Esophagus muscularis mucosa (tissue), 4 donors: Measurements from ENCODE around the gene ASAP3. TPM values are rescaled to one million over a fixed set of nuclear protein-coding genes. Genes with fewer than 3 reads are reported as not detected.

Experiments used
- DNase-seq: peaks from one replicate; pipeline ENCODE4 v3.0.0-alpha.2; 2017; ENCODE audit errors: extremely low spot score
- H3K27ac ChIP-seq, 4 donors: fragments of 200-600 bp; sonication (generic); replicated peaks in 1 of 4; 1 replicate in 3 of 4; 2 replicates in 1 of 4; pipeline ENCODE4 v1.5.1; 2016 to 2019; ENCODE audit warnings: mild to moderate bottlenecking in 1 of 4
- H3K27me3 ChIP-seq, 4 donors: fragments of 200-600 bp; sonication (generic); one replicate each; pipeline versions ENCODE4 v1.5.1 to v1.6.0; 2016 to 2019
- H3K36me3 ChIP-seq, 4 donors: fragments of 200-600 bp; sonication (generic); one replicate each; pipeline ENCODE4 v1.5.1; 2016 to 2019
- H3K4me1 ChIP-seq, 4 donors: fragments of 200-600 bp; sonication (generic); one replicate each; pipeline ENCODE4 v1.5.1; 2016 to 2019
- H3K4me3 ChIP-seq, 4 donors: fragments of 200-600 bp; sonication (generic); 1 replicate in 2 of 4; 2 replicates in 2 of 4; pipeline ENCODE4 v1.5.1; 2016 to 2019; ENCODE audit warnings: mild to moderate bottlenecking in 4 of 4, moderate library complexity in 1 of 4
- H3K9me3 ChIP-seq, 4 donors: fragments of 200-600 bp; sonication (generic); 1 replicate in 3 of 4; 2 replicates in 1 of 4; pipeline ENCODE4 v1.5.1; 2016 to 2019
- EP300 ChIP-seq: sonication (generic); formaldehyde crosslinking; IDR thresholded peaks from one replicate; pipeline ENCODE4 v1.6.1; 2017; ENCODE audit warnings: antibody characterized with exemption
- POLR2A ChIP-seq: fragments of 450-650 bp; IDR thresholded peaks from one replicate; pipeline ENCODE4 v1.6.1; 2017; ENCODE audit warnings: antibody characterized with exemption, moderate library complexity, mild to moderate bottlenecking, low read depth
- POLR2AphosphoS5 ChIP-seq, 2 donors: sonication (generic); formaldehyde crosslinking; IDR thresholded peaks; one replicate each; pipeline ENCODE4 v1.6.1; 2017; ENCODE audit warnings: antibody characterized with exemption in 2 of 2
- WGBS: methylation state at CpG from one replicate; pipeline ENCODE4 v1.1.5; 2018; 5-methylcytosine and 5-hydroxymethylcytosine counted together
- intact Hi-C: fragments of 100-400 bp; cut with DNase I; formaldehyde crosslinking; loops from one replicate; pipeline ENCODE4 v1.15.1; 2023
- total RNA-seq, 4 donors: library from RNA; depleted of rRNA; stranded (reverse); fragments of >200 nt; gene quantifications; one replicate each; pipeline versions ENCODE4 v1.1.0 to v1.2.1, GENCODE V29; 2016
- TF ChIP-seq, protein P1 (sequence below), 3 experiments: fragments of 200-600 bp in 2 of 3; fragments of 450-650 bp in 1 of 3; sonication (generic) in 2 of 3; IDR thresholded peaks; one replicate each; pipeline ENCODE4 v1.5.1; 2017 to 2019; ENCODE audit warnings: antibody characterized with exemption in 3 of 3, mild to moderate bottlenecking in 2 of 3, moderate library complexity in 1 of 3

ASAP3 gene
- total RNA-seq, 4 donors from 2014 or later, result 25.3 to 32.8 (median 27.9) TPM

- intact Hi-C loops, result no loop called here
- 46% methylated on average over 3 of the region's 5 CpGs for WGBS
- DNase-seq, result no peak
- H3K4me3 ChIP-seq, result no peak overlapping the region
- peak overlapping the region; percentile 11 to 61 (median 52) for H3K27ac ChIP-seq
- no peaks in the 10 kb centered on the region for H3K27me3 ChIP-seq
- H3K9me3 ChIP-seq, result no peaks in the 10 kb centered on the region
- peaks cover 10 to 39% (median 21%) of the 10 kb centered on the region in 4 donors for H3K4me1 ChIP-seq
- peaks cover 0 to 61% (median 42%) of the 10 kb centered on the region in 4 donors for H3K36me3 ChIP-seq
- TF ChIP-seq, protein P1, sequence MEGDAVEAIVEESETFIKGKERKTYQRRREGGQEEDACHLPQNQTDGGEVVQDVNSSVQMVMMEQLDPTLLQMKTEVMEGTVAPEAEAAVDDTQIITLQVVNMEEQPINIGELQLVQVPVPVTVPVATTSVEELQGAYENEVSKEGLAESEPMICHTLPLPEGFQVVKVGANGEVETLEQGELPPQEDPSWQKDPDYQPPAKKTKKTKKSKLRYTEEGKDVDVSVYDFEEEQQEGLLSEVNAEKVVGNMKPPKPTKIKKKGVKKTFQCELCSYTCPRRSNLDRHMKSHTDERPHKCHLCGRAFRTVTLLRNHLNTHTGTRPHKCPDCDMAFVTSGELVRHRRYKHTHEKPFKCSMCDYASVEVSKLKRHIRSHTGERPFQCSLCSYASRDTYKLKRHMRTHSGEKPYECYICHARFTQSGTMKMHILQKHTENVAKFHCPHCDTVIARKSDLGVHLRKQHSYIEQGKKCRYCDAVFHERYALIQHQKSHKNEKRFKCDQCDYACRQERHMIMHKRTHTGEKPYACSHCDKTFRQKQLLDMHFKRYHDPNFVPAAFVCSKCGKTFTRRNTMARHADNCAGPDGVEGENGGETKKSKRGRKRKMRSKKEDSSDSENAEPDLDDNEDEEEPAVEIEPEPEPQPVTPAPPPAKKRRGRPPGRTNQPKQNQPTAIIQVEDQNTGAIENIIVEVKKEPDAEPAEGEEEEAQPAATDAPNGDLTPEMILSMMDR (IDR thresholded peaks at IDR 0.05), result no peak
- no peak for TF ChIP-seq EP300
- peak in 1 of 2 donors; percentile 7 for TF ChIP-seq POLR2AphosphoS5 (IDR thresholded peaks at IDR 0.05)
- no peak for TF ChIP-seq POLR2A
Measured at GRCh38 chr1:23452011-23452411, 32.0 kb downstream of the ASAP3 start.

DNA sequence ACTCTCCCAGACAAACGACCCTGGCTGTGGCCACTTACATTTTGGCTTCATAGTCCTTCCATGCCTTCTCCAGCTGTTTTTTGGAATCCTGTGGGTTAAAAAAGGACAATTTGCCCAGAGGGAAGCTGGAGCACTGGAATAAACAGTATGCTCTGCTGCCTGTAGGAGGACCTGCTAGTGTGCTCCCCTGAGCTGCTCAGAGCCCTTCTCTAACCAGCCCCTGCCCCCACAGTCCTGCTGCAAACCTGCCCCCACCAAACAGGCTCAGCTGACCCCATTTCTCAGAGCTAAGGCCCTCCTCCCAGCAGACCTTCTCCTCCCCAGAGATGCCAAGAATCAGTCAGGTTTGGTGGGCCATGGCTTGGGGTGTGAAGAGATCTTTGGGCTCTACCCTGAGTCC is 32.5 kb downstream of the ASAP3 start:
- H3K27ac ChIP-seq, result peak overlapping the region in 3 of 4 donors; percentile 50 to 61 (median 55)
- intact Hi-C loops, result no loop called here
- no peaks in the 10 kb centered on the region for H3K9me3 ChIP-seq
- WGBS, result 57% methylated on average over 1 of the region's 1 CpG
- TF ChIP-seq POLR2A (no peak), EP300 (no peak), POLR2AphosphoS5 (IDR thresholded peaks at IDR 0.05) (no peak)
- TF ChIP-seq, protein P1 (IDR thresholded peaks at IDR 0.05), result no peak
- peaks cover 10 to 43% (median 20%) of the 10 kb centered on the region in 4 donors for H3K4me1 ChIP-seq
- H3K36me3 ChIP-seq, result peaks cover 0 to 65% (median 42%) of the 10 kb centered on the region in 4 donors
- no peak overlapping the region for H3K4me3 ChIP-seq
- DNase-seq, result no peak
- no peaks in the 10 kb centered on the region for H3K27me3 ChIP-seq

- Histone ChIP-seq H3K27me3 (no peaks in the 10 kb centered on the region), H3K36me3 (peaks cover 0 to 61% (median 41%) of the 10 kb centered on the region in 4 donors), H3K4me3 (no peak overlapping the region), H3K4me1 (peaks cover 10 to 43% (median 17%) of the 10 kb centered on the region in 4 donors), H3K27ac (peak overlapping the region in 1 of 4 donors; percentile 55), H3K9me3 (no peaks in the 10 kb centered on the region)
- TF ChIP-seq POLR2AphosphoS5 (IDR thresholded peaks at IDR 0.05), result no peak
- TF ChIP-seq POLR2A, result no peak
- TF ChIP-seq EP300, result no peak
- TF ChIP-seq, protein P1 (IDR thresholded peaks at IDR 0.05), result no peak
- no peak for DNase-seq
- WGBS, result 54% methylated on average over 4 of the region's 4 CpGs
- intact Hi-C loops, result no loop called here
Measured at GRCh38 chr1:23450894-23451293, 33.1 kb downstream of the ASAP3 start.

DNA sequence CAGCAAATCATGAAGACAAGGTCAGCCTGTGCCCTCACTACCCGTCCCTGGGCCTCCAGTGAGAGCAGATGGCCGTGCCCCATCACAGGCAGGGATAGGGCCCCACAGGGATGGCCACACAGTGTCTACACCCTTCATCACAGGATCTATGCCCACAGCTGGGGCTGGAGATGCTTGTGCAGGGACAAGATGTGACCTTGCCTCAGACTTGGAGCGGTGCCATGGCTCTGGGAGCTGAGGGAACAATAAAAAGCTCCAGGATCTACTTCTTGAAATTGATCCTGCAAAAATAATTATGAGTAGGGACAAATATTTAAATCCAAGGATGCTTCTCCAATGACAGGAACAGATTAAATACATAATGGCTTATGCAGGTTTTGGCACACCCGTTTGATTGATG is 34.0 kb downstream of the ASAP3 start:
- Histone ChIP-seq H3K27ac (peak overlapping the region in 2 of 4 donors; percentile 27 to 50), H3K27me3 (no peaks in the 10 kb centered on the region), H3K4me3 (no peak overlapping the region), H3K36me3 (peaks cover 0 to 51% (median 32%) of the 10 kb centered on the region in 4 donors), H3K4me1 (peaks cover 10 to 43% (median 19%) of the 10 kb centered on the region in 4 donors), H3K9me3 (no peaks in the 10 kb centered on the region)
- no peak for TF ChIP-seq POLR2A
- peak in 1 of 2 donors; percentile 15 for TF ChIP-seq POLR2AphosphoS5 (IDR thresholded peaks at IDR 0.05)
- WGBS, result 94% methylated on average over 4 of the region's 4 CpGs
- DNase-seq, result no peak
- intact Hi-C loops, result no loop called here

GRCh38 chr1:23449306-23449705 is 34.7 kb downstream of the ASAP3 start:
- intact Hi-C loops, result no loop called here
- Histone ChIP-seq H3K9me3 (no peaks in the 10 kb centered on the region), H3K36me3 (peaks cover 0 to 45% (median 25%) of the 10 kb centered on the region in 4 donors), H3K4me3 (no peak overlapping the region), H3K4me1 (peaks cover 10 to 43% (median 24%) of the 10 kb centered on the region in 4 donors), H3K27ac (peak overlapping the region in 1 of 4 donors; percentile 27), H3K27me3 (no peaks in the 10 kb centered on the region)
- no peak for DNase-seq
- TF ChIP-seq POLR2A (no peak), POLR2AphosphoS5 (IDR thresholded peaks at IDR 0.05) (no peak), EP300 (no peak)
- TF ChIP-seq, protein P1 (IDR thresholded peaks at IDR 0.05), result no peak
- 74% methylated on average over 5 of the region's 6 CpGs for WGBS
